Choroid plexus epithelial cell (primary cell): ENCODE data around the gene RXFP2.

Experiments used
- DNase-seq: peaks from one replicate; pipeline ENCODE4 v3.0.0-alpha.2; 2010; ENCODE audit warnings: low read depth
- H3K4me3 ChIP-seq: 2 replicates; pipeline ENCODE4 v1.5.1; 2011; ENCODE audit warnings: low read depth, mild to moderate bottlenecking, control low read depth, low read length, moderate library complexity
- CTCF ChIP-seq: conservative IDR thresholded peaks from 2 replicates; pipeline ENCODE4 v1.5.1; 2011; ENCODE audit warnings: low read depth, mild to moderate bottlenecking, control low read depth, inconsistent platforms, low read length, moderate library complexity

RXFP2 gene

GRCh38 chr13:31765138-31765785 lies 25.9 kb downstream of the RXFP2 start:
- no peak for TF ChIP-seq CTCF
- no peak overlapping the region for H3K4me3 ChIP-seq
- peak; percentile 65 for DNase-seq

GRCh38 chr13:31767175-31767900 lies 28.0 kb downstream of the RXFP2 start:
- no peak overlapping the region for H3K4me3 ChIP-seq
- peak; percentile 39 for DNase-seq

GRCh38 chr13:31768351-31768750 lies 29.0 kb downstream of the RXFP2 start:
- no peak for TF ChIP-seq CTCF
- no peak for DNase-seq
- H3K4me3 ChIP-seq = no peak overlapping the region

More at GRCh38 chr13:31767175-31767900, 28.0 kb downstream of the RXFP2 start:
- TF ChIP-seq CTCF = no peak

- DNase-seq = no peak
- H3K4me3 ChIP-seq = no peak overlapping the region
- no peak for TF ChIP-seq CTCF
These were observed 30.2 kb downstream of the RXFP2 start for GRCh38 chr13:31769575-31769974.

GRCh38 chr13:31772231-31772630 lies 32.9 kb downstream of the RXFP2 start:
- DNase-seq = no peak
- no peak for TF ChIP-seq CTCF
- no peak overlapping the region for H3K4me3 ChIP-seq

GRCh38 chr13:31773538-31773937 lies 34.2 kb downstream of the RXFP2 start:
- H3K4me3 ChIP-seq = no peak overlapping the region
- DNase-seq = peak; percentile 56
- TF ChIP-seq CTCF = no peak
